Liver (tissue), 9 donors: Measurements from ENCODE around the gene OR2G2. TPM values are rescaled to one million over a fixed set of nuclear protein-coding genes. Genes with fewer than 3 reads are reported as not detected.

Source experiments
- DNase-seq: peaks from one replicate; pipeline ENCODE4 v3.0.0-alpha.2; 2017; ENCODE audit warnings: low spot score
- H3K27ac ChIP-seq, 2 donors: one replicate each; pipeline ENCODE4 v1.7.0; 2013; ENCODE audit warnings: inconsistent platforms in 2 of 2, low read length in 2 of 2, control low read depth in 1 of 2, low read depth in 1 of 2, mild to moderate bottlenecking in 1 of 2
- H3K27me3 ChIP-seq, 4 donors: one replicate each; pipeline versions ENCODE4 v1.6.1 to v1.7.0; 2013; ENCODE audit warnings: low read length in 3 of 4, inconsistent platforms in 1 of 4, mild to moderate bottlenecking in 1 of 4, moderate library complexity in 1 of 4; ENCODE audit not compliant: control insufficient read depth in 4 of 4, insufficient read depth in 4 of 4
- H3K36me3 ChIP-seq, 4 donors: one replicate each; pipeline versions ENCODE4 v1.6.1 to v1.7.0; 2013; ENCODE audit warnings: low read length in 3 of 4, mild to moderate bottlenecking in 3 of 4, low read depth in 1 of 4, moderate library complexity in 1 of 4; ENCODE audit not compliant: control insufficient read depth in 4 of 4, insufficient read depth in 3 of 4
- H3K4me1 ChIP-seq, 4 donors: one replicate each; pipeline versions ENCODE4 v1.6.1 to v1.7.0; 2013; ENCODE audit warnings: low read length in 3 of 4, mild to moderate bottlenecking in 3 of 4, moderate library complexity in 1 of 4; ENCODE audit not compliant: control insufficient read depth in 4 of 4, insufficient read depth in 4 of 4
- H3K4me3 ChIP-seq, 3 donors: one replicate each; pipeline versions ENCODE4 v1.6.1 to v1.7.0; 2013; ENCODE audit warnings: low read length in 3 of 3, control low read depth in 1 of 3, low read depth in 1 of 3, mild to moderate bottlenecking in 1 of 3
- H3K9ac ChIP-seq, 2 donors: one replicate each; pipeline ENCODE4 v1.7.0; 2013; ENCODE audit warnings: low read length in 2 of 2, mild to moderate bottlenecking in 2 of 2, moderate library complexity in 2 of 2, control low read depth in 1 of 2, low read depth in 1 of 2
- H3K9me3 ChIP-seq, 4 donors: one replicate each; pipeline versions ENCODE4 v1.6.1 to v1.7.0; 2013; ENCODE audit warnings: low read length in 3 of 4; ENCODE audit not compliant: control insufficient read depth in 4 of 4
- ATF3 ChIP-seq: IDR thresholded peaks from 2 replicates; pipeline ENCODE4 v1.6.1; 2016; ENCODE audit warnings: antibody characterized with exemption
- EGR1 ChIP-seq, 2 donors: IDR thresholded peaks; 2 replicates each; pipeline ENCODE4 v1.6.1; 2016 to 2018; ENCODE audit warnings: antibody characterized with exemption in 2 of 2, low read depth in 2 of 2
- FOXA1 ChIP-seq: IDR thresholded peaks from 2 replicates; pipeline ENCODE4 v1.6.1; 2016; ENCODE audit warnings: antibody characterized with exemption
- FOXA2 ChIP-seq: IDR thresholded peaks from 2 replicates; pipeline ENCODE4 v1.6.1; 2016; ENCODE audit warnings: antibody characterized with exemption
- GABPA ChIP-seq, 2 donors: IDR thresholded peaks in 1 of 2; conservative IDR thresholded peaks in 1 of 2; 2 replicates each; pipeline ENCODE4 v1.6.1; 2016; ENCODE audit warnings: antibody characterized with exemption in 2 of 2, mild to moderate bottlenecking in 1 of 2, moderate library complexity in 1 of 2
- HNF4A ChIP-seq, 2 donors: conservative IDR thresholded peaks; 2 replicates each; pipeline ENCODE4 v1.6.1; 2016; ENCODE audit warnings: antibody characterized with exemption in 2 of 2, mild to moderate bottlenecking in 2 of 2
- JUND ChIP-seq, 2 donors: IDR thresholded peaks; 2 replicates each; pipeline ENCODE4 v1.6.1; 2016; ENCODE audit warnings: antibody characterized with exemption in 2 of 2
- MAX ChIP-seq: IDR thresholded peaks from 2 replicates; pipeline ENCODE4 v1.6.1; 2016; ENCODE audit warnings: antibody characterized with exemption
- NR2F2 ChIP-seq: IDR thresholded peaks from 2 replicates; pipeline ENCODE4 v1.6.1; 2016; ENCODE audit warnings: antibody characterized with exemption
- RAD21 ChIP-seq, 2 donors: IDR thresholded peaks; 2 replicates each; pipeline ENCODE4 v1.6.1; 2016; ENCODE audit warnings: antibody characterized with exemption in 2 of 2, mild to moderate bottlenecking in 2 of 2
- REST ChIP-seq: IDR thresholded peaks from 2 replicates; pipeline ENCODE4 v1.6.1; 2016; ENCODE audit warnings: antibody characterized with exemption, mild to moderate bottlenecking
- SP1 ChIP-seq: IDR thresholded peaks from 2 replicates; pipeline ENCODE4 v1.6.1; 2018; ENCODE audit warnings: antibody characterized with exemption, mild to moderate bottlenecking
- TAF1 ChIP-seq: conservative IDR thresholded peaks from 2 replicates; pipeline ENCODE4 v1.6.1; 2016; ENCODE audit warnings: antibody characterized with exemption, mild to moderate bottlenecking
- YY1 ChIP-seq: IDR thresholded peaks from 2 replicates; pipeline ENCODE4 v1.6.1; 2016; ENCODE audit warnings: antibody characterized with exemption, mild to moderate bottlenecking
- WGBS: extraction: QIAGEN DNeasy Blood & Tissue Kit; methylation state at CpG from one replicate; pipeline ENCODE4 v1.1.7; 2013; 5-methylcytosine and 5-hydroxymethylcytosine counted together
- polyA plus RNA-seq, 2 donors: library from polyadenylated mRNA; stranded (reverse) in 1 of 2; unstranded in 1 of 2; fragments of 200-250 nt in 1 of 2; fragments of >200 nt in 1 of 2; fragmentation: Nextera tagmentation in 1 of 2; extraction: Ambion mirVana in 1 of 2; gene quantifications; one replicate each; pipeline versions ENCODE4 v1.2.1 to v1.2.3, GENCODE V29; 2013 to 2015
- total RNA-seq, 2 donors: library from RNA; depleted of rRNA; stranded (reverse); fragments of >200 nt; gene quantifications; one replicate each; pipeline ENCODE4 v1.2.3, GENCODE V29; 2014
- TF ChIP-seq, protein P1 (sequence below): IDR thresholded peaks from 2 replicates; pipeline ENCODE4 v1.6.1; 2016; ENCODE audit warnings: antibody characterized with exemption
- TF ChIP-seq, protein P2 (sequence below): fragments of 150-350 bp; IDR thresholded peaks from 2 replicates; pipeline ENCODE4 v1.5.1; 2017; ENCODE audit warnings: improper control_type of control experiment, low read depth, low read length; ENCODE audit not compliant: missing input control
- donor health status: healthy.
- donor health status: healthy.
- donor health status: healthy.
- donor health status: healthy.
- donor health status: healthy.

OR2G2 gene
- total and polyA plus RNA-seq, 4 donors, result not detected

GRCh38 chr1:247576514-247576913 lies 11.6 kb upstream of the OR2G2 start:
- H3K4me1 ChIP-seq, result no peaks in the 10 kb centered on the region
- H3K4me3 ChIP-seq, result no peak overlapping the region
- H3K27ac ChIP-seq, result no peak overlapping the region
- H3K27me3 ChIP-seq, result no peaks in the 10 kb centered on the region
- TF ChIP-seq, protein P1, sequence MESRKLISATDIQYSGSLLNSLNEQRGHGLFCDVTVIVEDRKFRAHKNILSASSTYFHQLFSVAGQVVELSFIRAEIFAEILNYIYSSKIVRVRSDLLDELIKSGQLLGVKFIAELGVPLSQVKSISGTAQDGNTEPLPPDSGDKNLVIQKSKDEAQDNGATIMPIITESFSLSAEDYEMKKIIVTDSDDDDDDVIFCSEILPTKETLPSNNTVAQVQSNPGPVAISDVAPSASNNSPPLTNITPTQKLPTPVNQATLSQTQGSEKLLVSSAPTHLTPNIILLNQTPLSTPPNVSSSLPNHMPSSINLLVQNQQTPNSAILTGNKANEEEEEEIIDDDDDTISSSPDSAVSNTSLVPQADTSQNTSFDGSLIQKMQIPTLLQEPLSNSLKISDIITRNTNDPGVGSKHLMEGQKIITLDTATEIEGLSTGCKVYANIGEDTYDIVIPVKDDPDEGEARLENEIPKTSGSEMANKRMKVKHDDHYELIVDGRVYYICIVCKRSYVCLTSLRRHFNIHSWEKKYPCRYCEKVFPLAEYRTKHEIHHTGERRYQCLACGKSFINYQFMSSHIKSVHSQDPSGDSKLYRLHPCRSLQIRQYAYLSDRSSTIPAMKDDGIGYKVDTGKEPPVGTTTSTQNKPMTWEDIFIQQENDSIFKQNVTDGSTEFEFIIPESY, result no peak
- TF ChIP-seq HNF4A (conservative IDR thresholded peaks at IDR 0.05), result no peak
- peak; percentile 59 to 62 for TF ChIP-seq RAD21 (IDR thresholded peaks at IDR 0.05)
- TF ChIP-seq ATF3, result no peak
- TF ChIP-seq FOXA1, result no peak
- TF ChIP-seq, protein P2, sequence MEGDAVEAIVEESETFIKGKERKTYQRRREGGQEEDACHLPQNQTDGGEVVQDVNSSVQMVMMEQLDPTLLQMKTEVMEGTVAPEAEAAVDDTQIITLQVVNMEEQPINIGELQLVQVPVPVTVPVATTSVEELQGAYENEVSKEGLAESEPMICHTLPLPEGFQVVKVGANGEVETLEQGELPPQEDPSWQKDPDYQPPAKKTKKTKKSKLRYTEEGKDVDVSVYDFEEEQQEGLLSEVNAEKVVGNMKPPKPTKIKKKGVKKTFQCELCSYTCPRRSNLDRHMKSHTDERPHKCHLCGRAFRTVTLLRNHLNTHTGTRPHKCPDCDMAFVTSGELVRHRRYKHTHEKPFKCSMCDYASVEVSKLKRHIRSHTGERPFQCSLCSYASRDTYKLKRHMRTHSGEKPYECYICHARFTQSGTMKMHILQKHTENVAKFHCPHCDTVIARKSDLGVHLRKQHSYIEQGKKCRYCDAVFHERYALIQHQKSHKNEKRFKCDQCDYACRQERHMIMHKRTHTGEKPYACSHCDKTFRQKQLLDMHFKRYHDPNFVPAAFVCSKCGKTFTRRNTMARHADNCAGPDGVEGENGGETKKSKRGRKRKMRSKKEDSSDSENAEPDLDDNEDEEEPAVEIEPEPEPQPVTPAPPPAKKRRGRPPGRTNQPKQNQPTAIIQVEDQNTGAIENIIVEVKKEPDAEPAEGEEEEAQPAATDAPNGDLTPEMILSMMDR, result peak; percentile 34
- no peak for TF ChIP-seq JUND (IDR thresholded peaks at IDR 0.05)
- TF ChIP-seq GABPA (IDR thresholded peaks at IDR 0.05 in 1 of 2, conservative IDR thresholded peaks at IDR 0.05 in 1 of 2), result no peak
- TF ChIP-seq YY1, result no peak
- no peak for TF ChIP-seq EGR1 (IDR thresholded peaks at IDR 0.05; ENCODE audit: low read depth in 2 of 2)
- TF ChIP-seq SP1, result no peak
- no peak for TF ChIP-seq TAF1
- TF ChIP-seq REST, result no peak
- TF ChIP-seq MAX, result no peak
- DNase-seq, result no peak
- no peaks in the 10 kb centered on the region for H3K9me3 ChIP-seq
- WGBS, result 32% methylated on average over 3 of the region's 3 CpGs
- H3K36me3 ChIP-seq, result no peaks in the 10 kb centered on the region
- H3K9ac ChIP-seq, result no peak overlapping the region

DNA sequence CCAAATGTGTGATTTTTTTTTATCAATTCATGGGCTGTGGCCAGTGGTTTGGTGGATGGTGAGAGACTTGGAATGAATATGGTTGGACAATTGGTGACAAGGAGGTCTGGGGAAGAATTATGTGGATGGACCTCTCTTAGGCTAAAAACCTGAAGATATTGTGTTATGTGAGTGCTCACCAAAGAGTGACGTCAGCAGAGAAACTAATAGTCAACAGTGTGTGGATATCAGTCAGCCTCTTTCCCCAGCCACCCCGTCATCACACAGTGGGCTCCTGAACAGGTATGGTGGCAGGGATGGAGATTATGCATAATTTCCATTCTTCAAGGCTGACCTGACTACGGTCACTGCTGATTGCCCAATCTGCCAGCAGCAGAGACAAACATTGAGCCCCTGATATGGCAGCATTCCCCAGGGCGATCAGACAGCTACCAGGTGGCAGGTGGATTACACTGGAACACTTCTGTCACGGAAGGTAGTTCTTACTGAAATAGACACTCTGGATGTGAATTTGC lies 9.2 kb upstream of the OR2G2 start:
- H3K36me3 ChIP-seq, result no peaks in the 10 kb centered on the region
- H3K4me3 ChIP-seq, result no peak overlapping the region
- no peak for DNase-seq
- H3K4me1 ChIP-seq, result no peaks in the 10 kb centered on the region
- H3K9ac ChIP-seq, result no peak overlapping the region
- WGBS, result 68% methylated on average over 5 of the region's 5 CpGs
- TF ChIP-seq FOXA1 (no peak), GABPA (IDR thresholded peaks at IDR 0.05 in 1 of 2, conservative IDR thresholded peaks at IDR 0.05 in 1 of 2) (no peak), HNF4A (conservative IDR thresholded peaks at IDR 0.05) (no peak), JUND (IDR thresholded peaks at IDR 0.05) (no peak), NR2F2 (no peak), ATF3 (no peak), FOXA2 (no peak), MAX (no peak)
- TF ChIP-seq, protein P1, result no peak
- TF ChIP-seq, protein P2, result no peak
- H3K9me3 ChIP-seq, result no peaks in the 10 kb centered on the region
- H3K27me3 ChIP-seq, result no peaks in the 10 kb centered on the region
- no peak overlapping the region for H3K27ac ChIP-seq
